SK-N-SH treated with all-trans-retinoic acid at 6 μM for 48 hours (cell line): ENCODE results near the gene TNNI2.
"Not testable (repeated sequence)": the region's sequence is repeated elsewhere in the genome, so short reads cannot be mapped to it uniquely, and the experiment has no call there.

Source experiments
- ATAC-seq: fragments of 200-7000 bp; cut with Tn5 transposase; 3 replicates; pipeline ENCODE4 v1.9.1; 2020; ENCODE audit warnings: mild to moderate bottlenecking, moderate library complexity
- BACH2 ChIP-seq: fragments of 250-450 bp; sonication (Bioruptor Pico); IDR thresholded peaks from 2 replicates; pipeline ENCODE4 v1.9.0; 2021; ENCODE audit warnings: mild to moderate bottlenecking, borderline replicate concordance
- CREB5 ChIP-seq: fragments of 250-450 bp; sonication (Bioruptor Pico); IDR thresholded peaks from 2 replicates; pipeline ENCODE4 v1.5.1; 2020; ENCODE audit warnings: low read depth, mild to moderate bottlenecking, moderate library complexity
- ESRRG ChIP-seq: fragments of 250-450 bp; sonication (Bioruptor Pico); IDR thresholded peaks from 2 replicates; pipeline ENCODE4 v1.6.1; 2021; ENCODE audit warnings: mild to moderate bottlenecking
- GLIS3 ChIP-seq: fragments of 250-450 bp; sonication (Bioruptor Pico); IDR thresholded peaks from 2 replicates; pipeline ENCODE4 v1.5.0; 2020; ENCODE audit warnings: mild to moderate bottlenecking, moderate library complexity
- OSR1 ChIP-seq: fragments of 250-450 bp; sonication (Bioruptor Pico); IDR thresholded peaks from 2 replicates; pipeline ENCODE4 v1.8.0; 2022; ENCODE audit warnings: moderate library complexity, mild to moderate bottlenecking, inconsistent platforms
- PATZ1 ChIP-seq: fragments of 250-450 bp; sonication (Bioruptor Pico); IDR thresholded peaks from 2 replicates; pipeline ENCODE4 v1.8.0; 2020; ENCODE audit warnings: mild to moderate bottlenecking, moderate library complexity, borderline replicate concordance
- POU6F1 ChIP-seq: fragments of 250-450 bp; sonication (Bioruptor Pico); IDR thresholded peaks from 2 replicates; pipeline ENCODE4 v1.8.0; 2021; ENCODE audit warnings: low read depth, mild to moderate bottlenecking, moderate library complexity, borderline replicate concordance
- PPARA ChIP-seq: fragments of 250-450 bp; sonication (Bioruptor Pico); IDR thresholded peaks from 2 replicates; pipeline ENCODE4 v1.5.0; 2020; ENCODE audit warnings: mild to moderate bottlenecking, borderline replicate concordance
- TCF4 ChIP-seq: fragments of 250-450 bp; sonication (Bioruptor Pico); IDR thresholded peaks from 2 replicates; pipeline ENCODE4 v1.8.0; 2021; ENCODE audit warnings: mild to moderate bottlenecking, moderate library complexity, borderline replicate concordance
- ZFP3 ChIP-seq: fragments of 250-450 bp; sonication (Bioruptor Pico); IDR thresholded peaks from 2 replicates; pipeline ENCODE4 v1.5.0; 2020; ENCODE audit warnings: mild to moderate bottlenecking, moderate library complexity
- ZNF565 ChIP-seq: fragments of 450-650 bp; formaldehyde crosslinking; conservative IDR thresholded peaks from 2 replicates; pipeline ENCODE4 v1.5.0; 2020; ENCODE audit warnings: low read depth, mild to moderate bottlenecking, moderate library complexity
- ZNF70 ChIP-seq: fragments of 450-650 bp; formaldehyde crosslinking; IDR thresholded peaks from 2 replicates; pipeline ENCODE4 v1.5.0; 2020; ENCODE audit warnings: mild to moderate bottlenecking, moderate library complexity

Gene TNNI2

GRCh38 chr11:1871531-1871930, 32.8 kb downstream of the TNNI2 start:
- no peak for ATAC-seq
- TF ChIP-seq OSR1 (CRISPR knock-in tag) (no peak), POU6F1 (CRISPR knock-in tag) (no peak), ZNF565 (CRISPR knock-in tag) (no peak), GLIS3 (CRISPR knock-in tag) (no peak), CREB5 (CRISPR knock-in tag) (no peak), BACH2 (no peak)
- TF ChIP-seq, all 23 proteins: peak for 0

- ATAC-seq, result 0 out of 3 replicates have a peak, but pooled peaks have one; percentile 13
- no peak for TF ChIP-seq PATZ1 (CRISPR knock-in tag)
- TF ChIP-seq PPARA (CRISPR knock-in tag), result no peak
- no peak for TF ChIP-seq TCF4 (CRISPR knock-in tag)
- no peak for TF ChIP-seq CREB5 (CRISPR knock-in tag)
- TF ChIP-seq GLIS3 (CRISPR knock-in tag), result no peak
- TF ChIP-seq ZNF70 (CRISPR knock-in tag), result no peak
- no peak for TF ChIP-seq ESRRG (CRISPR knock-in tag)
- TF ChIP-seq, all 23 proteins: peak for 0
Observed at GRCh38 chr11:1872267-1872985, 33.6 kb downstream of the TNNI2 start.

GRCh38 chr11:1873048-1873812, 34.4 kb downstream of the TNNI2 start:
- peak; percentile 41 for ATAC-seq
- TF ChIP-seq POU6F1 (CRISPR knock-in tag), result no peak
- TF ChIP-seq ZFP3 (CRISPR knock-in tag), result no peak

GRCh38 chr11:1873813-1874150, 35.0 kb downstream of the TNNI2 start:
- ATAC-seq, result not testable (repeated sequence)

- not testable (repeated sequence) for ATAC-seq
Observed at GRCh38 chr11:1874441-1875092, 35.8 kb downstream of the TNNI2 start.
